Spinal cord (tissue), 10 donors: Measurements from ENCODE around the gene SIRPB2. TPM values are rescaled to one million over a fixed set of nuclear protein-coding genes. Genes with fewer than 3 reads are reported as not detected.

Experiments
- DNase-seq, 6 donors: peaks; one replicate each; pipeline versions ENCODE4 v3.0.0 to v3.0.0-alpha.2; 2013 to 2015; ENCODE audit warnings: low spot score in 6 of 6, low read depth in 4 of 6
- H3K27ac ChIP-seq: one replicate; pipeline ENCODE4 v1.5.1; 2013; ENCODE audit warnings: low read depth, low read length, control low read depth
- H3K27me3 ChIP-seq: one replicate; pipeline ENCODE4 v1.6.1; 2013; ENCODE audit warnings: low read length; ENCODE audit not compliant: control insufficient read depth, insufficient read depth
- H3K36me3 ChIP-seq: one replicate; pipeline ENCODE4 v1.6.1; 2013; ENCODE audit warnings: low read length; ENCODE audit not compliant: control insufficient read depth, insufficient read depth
- H3K4me1 ChIP-seq: one replicate; pipeline ENCODE4 v1.6.1; 2013; ENCODE audit warnings: low read length; ENCODE audit not compliant: control insufficient read depth, insufficient read depth
- H3K4me3 ChIP-seq: one replicate; pipeline ENCODE4 v1.5.1; 2013; ENCODE audit warnings: low read depth, low read length, control low read depth
- H3K9me3 ChIP-seq: one replicate; pipeline ENCODE4 v1.6.1; 2013; ENCODE audit warnings: low read length; ENCODE audit not compliant: control insufficient read depth, insufficient read depth
- WGBS: methylation state at CpG from one replicate; pipeline ENCODE4 v1.1.5; 2013; ENCODE audit warnings: missing lambda C conversion rate; ENCODE audit not compliant: insufficient coverage; 5-methylcytosine and 5-hydroxymethylcytosine counted together
- polyA plus RNA-seq, 2 donors: library from polyadenylated mRNA; unstranded; fragments of 120-200 nt; gene quantifications; one replicate each; pipeline ENCODE4 v1.2.1, GENCODE V29; 2013; ENCODE audit not compliant: insufficient read length in 2 of 2
- total RNA-seq, 2 donors: library from RNA; depleted of rRNA in 1 of 2; stranded (reverse); fragments of 120-200 nt in 1 of 2; fragments of >200 nt in 1 of 2; gene quantifications; one replicate each; pipeline versions ENCODE4 v1.2.3 to v1.2.4, GENCODE V29; 2013 to 2014
- donor health status: healthy.

SIRPB2 gene
- total and polyA plus RNA-seq, 4 donors: 1.3 to 2.6 (median 1.6) TPM

DNA sequence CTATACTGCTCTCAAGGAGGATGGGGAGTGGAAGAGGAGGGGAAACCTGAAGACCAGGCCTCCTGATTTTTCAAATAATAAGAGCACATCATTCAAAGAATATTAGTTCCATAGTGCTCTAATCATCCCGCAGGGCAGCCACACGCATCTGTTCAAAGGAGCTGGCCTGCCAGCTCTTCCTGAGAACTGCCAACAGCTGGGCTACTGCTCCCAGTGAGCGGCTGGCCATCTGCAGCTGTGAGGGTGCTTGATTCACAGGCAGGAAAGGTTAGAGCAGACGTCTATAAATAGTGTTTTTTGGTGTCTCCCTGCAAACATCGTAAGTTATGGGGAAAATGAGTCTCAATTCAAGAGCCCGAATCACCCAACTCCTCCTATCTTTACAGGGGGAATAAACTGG lies 41.9 kb downstream of the SIRPB2 start:
- H3K36me3 ChIP-seq: peaks cover 63% of the 10 kb centered on the region
- H3K27me3 ChIP-seq: no peaks in the 10 kb centered on the region
- H3K4me1 ChIP-seq: no peaks in the 10 kb centered on the region
- peak in 1 of 6 donors; percentile 31 for DNase-seq
- no peak overlapping the region for H3K4me3 ChIP-seq
- 100% methylated on average over 1 of the region's 6 CpGs for WGBS
- no peak overlapping the region for H3K27ac ChIP-seq
- H3K9me3 ChIP-seq: no peaks in the 10 kb centered on the region

DNA sequence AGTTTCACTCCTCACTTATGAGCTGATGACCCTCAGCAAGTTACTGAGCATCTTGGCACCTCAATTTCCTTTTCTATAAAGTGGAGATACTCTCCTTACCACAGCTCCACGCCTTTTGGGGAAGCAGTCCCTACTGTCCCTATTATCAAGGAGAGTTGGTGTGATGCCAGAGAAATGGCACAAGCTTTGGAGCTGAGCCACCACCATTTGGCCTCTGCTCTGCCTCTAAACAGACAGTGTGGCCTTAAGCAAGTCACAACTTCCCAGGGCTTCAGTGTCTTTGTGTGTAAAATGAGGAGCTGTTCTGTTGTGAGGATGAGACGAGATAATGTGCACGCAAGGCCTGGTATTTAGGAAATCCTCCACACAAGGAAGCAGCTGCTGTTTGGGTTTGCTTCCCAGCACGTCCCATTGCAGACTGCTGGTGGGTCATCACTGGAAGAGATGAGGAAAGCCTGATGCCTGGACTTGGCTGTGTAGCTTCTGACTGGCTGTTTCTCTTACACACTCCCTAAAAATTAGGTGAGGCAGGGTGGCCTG lies 43.1 kb downstream of the SIRPB2 start:
- Histone ChIP-seq H3K27ac (no peak overlapping the region), H3K4me1 (no peaks in the 10 kb centered on the region), H3K9me3 (no peaks in the 10 kb centered on the region), H3K4me3 (no peak overlapping the region), H3K27me3 (no peaks in the 10 kb centered on the region), H3K36me3 (peaks cover 69% of the 10 kb centered on the region)
- no peak for DNase-seq
- WGBS: no CpG with 5 or more reads among the region's 4 CpGs

DNA sequence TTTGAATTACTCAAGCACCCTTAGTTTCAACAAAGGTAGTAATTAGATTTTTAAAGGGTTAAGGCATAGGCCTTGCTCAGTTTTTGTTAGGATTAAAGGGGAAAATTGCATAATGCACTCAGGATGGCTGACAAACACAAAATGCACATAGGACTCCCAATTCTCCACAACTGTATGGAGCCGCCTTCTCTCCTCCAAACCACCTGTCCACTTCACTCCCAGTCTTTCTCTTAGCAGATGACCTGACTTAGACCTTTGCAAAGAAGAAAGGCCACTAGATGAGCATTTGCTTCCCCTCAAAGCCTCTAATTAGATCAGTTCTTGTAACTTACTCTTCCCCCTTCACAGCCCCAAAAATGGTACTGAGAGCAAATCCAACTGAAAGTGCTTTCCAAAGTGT lies 44.7 kb downstream of the SIRPB2 start:
- Histone ChIP-seq H3K9me3 (no peaks in the 10 kb centered on the region), H3K4me1 (no peaks in the 10 kb centered on the region), H3K27ac (no peak overlapping the region), H3K27me3 (no peaks in the 10 kb centered on the region), H3K36me3 (peaks cover 58% of the 10 kb centered on the region), H3K4me3 (no peak overlapping the region)
- no peak for DNase-seq
- WGBS: 100% methylated on average over 1 of the region's 1 CpG

DNA sequence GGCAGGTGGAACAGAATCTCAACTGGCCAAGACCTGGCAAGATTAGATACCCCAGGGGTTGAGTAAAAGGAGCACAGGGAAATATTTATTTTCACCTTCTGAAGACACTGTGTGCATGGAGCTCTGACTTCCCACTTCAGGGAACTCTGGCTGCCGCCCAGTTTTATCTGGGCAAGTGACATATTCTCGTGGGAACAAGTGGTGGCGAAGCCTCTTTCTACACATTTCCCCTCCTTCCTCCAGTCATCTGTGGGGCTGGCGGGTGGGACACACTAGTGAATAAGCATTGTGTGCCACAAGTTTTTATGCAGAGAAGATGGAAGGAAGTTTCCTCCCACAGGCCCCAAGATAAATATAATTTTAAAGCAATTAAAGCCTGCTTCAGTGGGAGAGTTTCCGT lies 48.1 kb downstream of the SIRPB2 start:
- DNase-seq: no peak
- Histone ChIP-seq H3K27ac (no peak overlapping the region), H3K4me1 (no peaks in the 10 kb centered on the region), H3K27me3 (no peaks in the 10 kb centered on the region), H3K9me3 (no peaks in the 10 kb centered on the region), H3K36me3 (peaks cover 54% of the 10 kb centered on the region), H3K4me3 (no peak overlapping the region)
- WGBS: no CpG with 5 or more reads among the region's 5 CpGs

DNA sequence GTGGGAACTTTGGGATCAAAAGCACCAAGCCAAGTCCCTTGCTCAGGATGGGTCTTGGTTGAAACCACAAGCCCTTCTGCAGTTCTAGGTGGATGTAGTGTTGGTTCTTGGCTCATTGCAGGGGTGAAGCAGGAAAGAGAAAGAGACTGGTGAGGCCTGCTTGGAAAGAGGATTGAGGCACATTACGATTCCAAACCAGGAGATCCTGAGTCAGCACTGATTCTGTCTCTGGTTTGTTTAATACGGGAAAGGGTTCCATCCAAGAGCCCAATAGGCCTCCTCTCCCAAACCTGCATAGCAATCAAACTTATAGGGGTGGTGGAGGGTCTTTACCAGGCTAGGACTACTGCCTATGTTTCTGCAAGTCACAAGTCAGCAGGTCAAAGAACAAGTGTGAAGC lies 48.9 kb downstream of the SIRPB2 start:
- no peaks in the 10 kb centered on the region for H3K27me3 ChIP-seq
- H3K9me3 ChIP-seq: no peaks in the 10 kb centered on the region
- H3K4me1 ChIP-seq: no peaks in the 10 kb centered on the region
- DNase-seq: no peak
- 100% methylated on average over 1 of the region's 2 CpGs for WGBS
- no peak overlapping the region for H3K4me3 ChIP-seq
- no peak overlapping the region for H3K27ac ChIP-seq
- H3K36me3 ChIP-seq: peaks cover 53% of the 10 kb centered on the region

DNA sequence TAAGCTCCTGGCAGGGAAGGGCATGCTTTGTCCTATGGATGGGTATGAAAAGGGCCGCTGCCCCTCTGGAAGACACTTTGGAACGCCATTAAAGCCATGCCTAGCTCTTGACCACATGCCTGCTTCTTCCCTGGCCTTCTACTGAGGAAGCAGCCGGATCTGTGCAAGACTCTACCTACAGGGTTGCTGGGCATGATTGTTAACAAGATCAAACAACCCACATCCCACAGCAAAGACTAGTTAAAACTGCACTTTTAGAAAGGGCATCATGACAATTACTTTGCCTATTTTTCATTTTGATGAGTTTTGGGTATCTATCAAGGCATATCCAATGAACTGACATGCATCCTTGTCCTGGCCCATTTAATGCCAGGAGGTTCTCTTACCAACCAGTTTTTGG lies 50.1 kb downstream of the SIRPB2 start:
- Histone ChIP-seq H3K4me1 (no peaks in the 10 kb centered on the region), H3K9me3 (no peaks in the 10 kb centered on the region), H3K27ac (no peak overlapping the region), H3K4me3 (no peak overlapping the region), H3K36me3 (peaks cover 53% of the 10 kb centered on the region), H3K27me3 (no peaks in the 10 kb centered on the region)
- 50% methylated on average over 1 of the region's 3 CpGs for WGBS
- DNase-seq: no peak

DNA sequence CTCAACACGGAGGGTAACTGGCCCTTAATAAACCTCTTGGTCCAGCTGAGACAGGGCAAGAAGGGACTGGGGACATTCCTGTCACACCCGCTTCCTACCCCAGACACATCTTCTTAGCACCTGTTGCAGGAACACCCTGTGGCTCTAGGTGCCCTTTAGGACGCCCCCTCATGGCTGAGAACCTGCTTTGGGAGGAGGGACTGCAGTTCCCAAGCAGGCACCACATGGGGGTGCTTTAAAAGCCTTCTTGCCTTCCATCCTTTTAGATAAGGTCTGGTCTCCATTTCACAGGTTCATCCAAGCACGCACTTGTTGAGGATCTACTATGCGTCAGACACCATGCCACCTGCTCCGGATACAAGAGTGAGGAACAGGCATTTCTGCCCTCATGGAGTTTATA lies 51.2 kb downstream of the SIRPB2 start:
- no peak overlapping the region for H3K27ac ChIP-seq
- peaks cover 42% of the 10 kb centered on the region for H3K36me3 ChIP-seq
- no peaks in the 10 kb centered on the region for H3K27me3 ChIP-seq
- no peaks in the 10 kb centered on the region for H3K9me3 ChIP-seq
- 75% methylated on average over 6 of the region's 6 CpGs for WGBS
- no peak overlapping the region for H3K4me3 ChIP-seq
- no peaks in the 10 kb centered on the region for H3K4me1 ChIP-seq
- no peak for DNase-seq

DNA sequence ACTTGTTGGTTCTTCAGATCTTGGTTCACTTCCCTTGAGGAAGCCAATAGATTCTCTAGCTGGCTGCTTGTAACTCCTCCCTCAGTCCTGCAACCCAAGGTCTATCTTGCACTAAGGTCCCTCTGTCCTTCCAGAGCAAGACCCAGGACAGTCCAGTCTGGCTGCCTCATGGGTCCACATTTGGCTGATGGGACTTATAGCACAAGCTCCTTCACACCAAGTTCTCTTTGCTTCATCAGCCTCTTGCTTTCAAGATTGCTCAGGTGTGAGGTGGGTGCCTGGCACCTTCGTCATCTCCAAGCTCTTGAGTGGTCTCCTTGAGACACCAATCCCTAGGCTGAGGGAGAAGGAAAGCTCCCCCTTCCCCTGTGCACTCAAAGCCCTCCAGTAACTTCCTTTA lies 52.9 kb downstream of the SIRPB2 start:
- 50% methylated on average over 1 of the region's 1 CpG for WGBS
- H3K27me3 ChIP-seq: no peaks in the 10 kb centered on the region
- no peak overlapping the region for H3K4me3 ChIP-seq
- no peak overlapping the region for H3K27ac ChIP-seq
- no peaks in the 10 kb centered on the region for H3K4me1 ChIP-seq
- no peak for DNase-seq
- H3K36me3 ChIP-seq: peaks cover 25% of the 10 kb centered on the region
- H3K9me3 ChIP-seq: no peaks in the 10 kb centered on the region

DNA sequence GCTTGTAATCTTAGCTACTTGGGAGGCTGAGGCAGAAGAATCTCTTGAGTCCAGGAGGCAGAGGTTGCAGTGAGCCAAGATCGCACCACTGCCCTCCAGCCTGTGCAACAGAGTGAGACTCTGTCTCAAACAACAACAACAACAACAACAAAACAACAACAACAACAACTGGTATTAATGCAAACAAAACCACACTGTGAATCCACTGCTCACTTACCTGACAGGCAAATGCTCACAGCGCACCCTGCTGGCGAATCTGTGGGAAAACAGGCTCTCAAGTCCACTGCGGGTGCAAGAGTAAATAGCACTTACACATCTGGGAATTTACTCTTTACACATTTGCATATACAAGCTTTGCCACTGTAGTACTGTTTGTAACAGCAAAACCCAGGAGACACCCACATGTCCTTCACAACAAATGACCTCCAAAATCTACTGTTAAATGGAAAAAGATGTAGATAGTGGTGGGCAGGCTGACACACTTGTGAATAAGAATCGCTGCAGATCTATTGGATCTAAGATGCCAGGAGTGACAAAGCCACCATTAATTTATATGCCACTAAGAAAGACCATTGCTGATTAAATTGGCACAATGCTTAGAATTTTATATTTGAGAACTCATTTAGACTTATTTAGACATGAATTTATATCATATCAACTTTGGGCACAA lies 53.9 kb downstream of the SIRPB2 start:
- 8% methylated on average over 4 of the region's 5 CpGs for WGBS
- no peaks in the 10 kb centered on the region for H3K27me3 ChIP-seq

DNA sequence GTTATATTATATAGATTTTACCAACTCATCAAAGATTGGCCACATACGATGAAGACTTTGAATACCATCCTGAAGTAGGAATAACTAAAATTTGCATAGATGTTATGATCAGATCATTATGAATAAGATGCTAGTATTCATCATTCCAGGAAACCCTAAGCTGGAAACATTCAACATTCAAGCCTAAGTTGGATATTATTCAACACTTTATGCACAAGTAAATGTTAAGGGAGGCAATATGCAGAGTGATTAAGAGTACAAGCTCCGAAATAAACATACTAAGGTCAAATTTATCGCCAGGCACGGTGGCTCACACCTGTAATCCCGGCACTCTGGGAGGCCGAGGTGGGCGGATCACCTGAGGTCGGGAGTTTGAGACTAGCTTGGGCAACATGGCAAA lies 55.0 kb downstream of the SIRPB2 start:
- Histone ChIP-seq H3K27ac (no peak overlapping the region), H3K4me3 (no peak overlapping the region), H3K4me1 (no peaks in the 10 kb centered on the region), H3K9me3 (no peaks in the 10 kb centered on the region), H3K27me3 (no peaks in the 10 kb centered on the region), H3K36me3 (peaks cover 20% of the 10 kb centered on the region)
- no peak for DNase-seq
- 98% methylated on average over 6 of the region's 8 CpGs for WGBS

More for the DNA sequence above, 53.9 kb downstream of the SIRPB2 start:
- DNase-seq: peak in 5 of 6 donors; percentile 43 to 83 (median 56)
- Histone ChIP-seq H3K27ac (no peak overlapping the region), H3K9me3 (no peaks in the 10 kb centered on the region), H3K4me1 (no peaks in the 10 kb centered on the region), H3K4me3 (no peak overlapping the region), H3K36me3 (peaks cover 25% of the 10 kb centered on the region)
